Neural cell (in vitro differentiated cells): Measurements from ENCODE around the gene CARD14. TPM values are rescaled to one million over a fixed set of nuclear protein-coding genes. Genes with fewer than 3 reads are reported as not detected.

ENCODE experiments used
- H2AFZ ChIP-seq: fragments of 200-600, 300-800 bp; sonication (generic), shearing (Covaris generic); 2 replicates; pipeline ENCODE4 v1.6.0; 2014; ENCODE audit warnings: low read depth, mild to moderate bottlenecking, antibody characterized with exemption, low read length, moderate library complexity
- H3F3A ChIP-seq: fragments of 200-600 bp; shearing (Covaris generic); 2 replicates; pipeline ENCODE4 v1.6.1; 2016; ENCODE audit warnings: mild to moderate bottlenecking, moderate library complexity, mixed read lengths, antibody characterized with exemption, low read length; ENCODE audit not compliant: insufficient read depth, poor library complexity, severe bottlenecking
- H3K27ac ChIP-seq: fragments of 200-600, 300-800 bp; sonication (generic), shearing (Covaris generic); 2 replicates; pipeline ENCODE4 v1.5.1; 2014; ENCODE audit warnings: mild to moderate bottlenecking, low read length, moderate library complexity
- H3K27me3 ChIP-seq: fragments of 300-800, 200-600 bp; sonication (generic), shearing (Covaris generic); 2 replicates; pipeline ENCODE4 v1.6.0; 2014; ENCODE audit warnings: mild to moderate bottlenecking, low read depth, low read length, moderate library complexity; ENCODE audit not compliant: insufficient read depth
- H3K36me3 ChIP-seq: fragments of 300-800, 200-600 bp; sonication (generic), shearing (Covaris generic); 2 replicates; pipeline ENCODE4 v1.5.1; 2014; ENCODE audit warnings: mild to moderate bottlenecking, antibody characterized with exemption, low read length, moderate library complexity; ENCODE audit not compliant: insufficient read depth
- H3K4me2 ChIP-seq: fragments of 300-800, 200-600 bp; sonication (generic), shearing (Covaris generic); 2 replicates; pipeline ENCODE4 v1.6.0; 2014; ENCODE audit warnings: mild to moderate bottlenecking, low read length
- H3K4me3 ChIP-seq: fragments of 300-800, 200-600 bp; sonication (generic), shearing (Covaris generic); 2 replicates; pipeline ENCODE4 v1.5.1; 2014; ENCODE audit warnings: mild to moderate bottlenecking, low read length, moderate library complexity
- H3K79me2 ChIP-seq: fragments of 200-600 bp; shearing (Covaris generic); replicated peaks from 2 replicates; pipeline ENCODE4 v1.6.0; 2014; ENCODE audit warnings: mild to moderate bottlenecking, low read length, moderate library complexity; ENCODE audit not compliant: insufficient read depth
- H3K9ac ChIP-seq: fragments of 300-800, 200-600 bp; sonication (generic), shearing (Covaris generic); 2 replicates; pipeline ENCODE4 v1.6.1; 2016; ENCODE audit warnings: mild to moderate bottlenecking, low read length, mixed read lengths
- H3K9me2 ChIP-seq: fragments of 200-600 bp; shearing (Covaris generic); 2 replicates; pipeline ENCODE4 v1.6.1; 2016; ENCODE audit warnings: mild to moderate bottlenecking, low read length, mixed read lengths; ENCODE audit not compliant: insufficient read depth
- H3K9me3 ChIP-seq: fragments of 200-600, 300-800 bp; sonication (generic), shearing (Covaris generic); 2 replicates; pipeline ENCODE4 v1.6.1; 2016; ENCODE audit warnings: mild to moderate bottlenecking, mixed run types, low read length, moderate library complexity, mixed read lengths
- H4K20me1 ChIP-seq: fragments of 200-600 bp; shearing (Covaris generic); 2 replicates; pipeline ENCODE4 v1.6.1; 2016; ENCODE audit warnings: mild to moderate bottlenecking, mixed run types; ENCODE audit not compliant: insufficient read depth
- EP300 ChIP-seq: fragments of 450-650 bp; conservative IDR thresholded peaks from 2 replicates; pipeline ENCODE4 v1.6.1; 2014; ENCODE audit warnings: antibody characterized with exemption, mild to moderate bottlenecking, moderate library complexity; ENCODE audit not compliant: poor library complexity, severe bottlenecking
- EZH2 ChIP-seq: fragments of 200-600, 300-800 bp; shearing (Covaris generic), sonication (generic); IDR thresholded peaks from 2 replicates; pipeline ENCODE4 v1.6.1; 2014; ENCODE audit warnings: antibody characterized with exemption, low read length, borderline replicate concordance, mild to moderate bottlenecking; ENCODE audit not compliant: insufficient read depth, poor library complexity, severe bottlenecking
- MXI1 ChIP-seq: fragments of 450-650 bp; conservative IDR thresholded peaks from 2 replicates; pipeline ENCODE4 v1.6.1; 2014; ENCODE audit warnings: antibody characterized with exemption, mild to moderate bottlenecking; ENCODE audit not compliant: poor library complexity, severe bottlenecking
- POLR2AphosphoS5 ChIP-seq: IDR thresholded peaks from 2 replicates; pipeline ENCODE4 v1.6.1; 2012
- RAD21 ChIP-seq: fragments of 450-650 bp; conservative IDR thresholded peaks from 2 replicates; pipeline ENCODE4 v1.6.1; 2014; ENCODE audit warnings: antibody characterized with exemption, mild to moderate bottlenecking, moderate library complexity
- SMC3 ChIP-seq: fragments of 450-650 bp; conservative IDR thresholded peaks from 2 replicates; pipeline ENCODE4 v1.6.1; 2014; ENCODE audit warnings: antibody characterized with exemption, mild to moderate bottlenecking, moderate library complexity; ENCODE audit not compliant: poor library complexity
- TAF1 ChIP-seq: IDR thresholded peaks from 2 replicates; pipeline ENCODE4 v1.6.1; 2012; ENCODE audit warnings: low read depth
- polyA plus RNA-seq: library from polyadenylated mRNA; depleted of rRNA; stranded (reverse); fragments of >200 nt; gene quantifications from 2 replicates; pipeline ENCODE4 v1.2.3, GENCODE V29; 2014
- TF ChIP-seq, protein P1 (sequence below): IDR thresholded peaks from 2 replicates; pipeline ENCODE4 v1.6.1; 2012; ENCODE audit warnings: borderline replicate concordance
- TF ChIP-seq, protein P2 (sequence below): fragments of 450-650 bp; IDR thresholded peaks from 2 replicates; pipeline ENCODE4 v1.5.1; 2014; ENCODE audit warnings: antibody characterized with exemption, mild to moderate bottlenecking, moderate library complexity; ENCODE audit not compliant: poor library complexity, severe bottlenecking

CARD14 gene
- polyA plus RNA-seq, 1 donor from 2014 or later = 0.12 TPM

DNA sequence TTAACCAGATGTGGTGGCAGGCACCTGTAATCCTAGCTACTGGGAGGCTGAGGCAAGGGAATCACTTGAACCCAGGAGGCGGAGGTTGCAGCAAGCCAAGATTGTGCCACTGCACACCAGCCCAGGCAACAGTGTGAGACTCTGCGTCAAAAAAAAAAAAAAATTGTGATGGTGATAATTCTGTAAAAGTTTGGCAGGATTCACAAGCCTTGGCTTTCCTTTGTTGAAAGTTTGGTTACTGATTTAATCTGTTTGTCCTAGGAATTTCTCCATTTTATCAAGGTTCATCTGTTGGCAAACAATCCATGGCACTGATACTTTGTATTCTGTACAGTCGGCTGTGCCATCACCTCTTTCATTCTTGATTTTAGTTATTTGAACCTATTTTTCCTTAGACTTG is 38.8 kb upstream of the CARD14 start (continued):
- TF ChIP-seq EP300 = no peak
- TF ChIP-seq EZH2 = no peak
- no peak for TF ChIP-seq POLR2AphosphoS5

DNA sequence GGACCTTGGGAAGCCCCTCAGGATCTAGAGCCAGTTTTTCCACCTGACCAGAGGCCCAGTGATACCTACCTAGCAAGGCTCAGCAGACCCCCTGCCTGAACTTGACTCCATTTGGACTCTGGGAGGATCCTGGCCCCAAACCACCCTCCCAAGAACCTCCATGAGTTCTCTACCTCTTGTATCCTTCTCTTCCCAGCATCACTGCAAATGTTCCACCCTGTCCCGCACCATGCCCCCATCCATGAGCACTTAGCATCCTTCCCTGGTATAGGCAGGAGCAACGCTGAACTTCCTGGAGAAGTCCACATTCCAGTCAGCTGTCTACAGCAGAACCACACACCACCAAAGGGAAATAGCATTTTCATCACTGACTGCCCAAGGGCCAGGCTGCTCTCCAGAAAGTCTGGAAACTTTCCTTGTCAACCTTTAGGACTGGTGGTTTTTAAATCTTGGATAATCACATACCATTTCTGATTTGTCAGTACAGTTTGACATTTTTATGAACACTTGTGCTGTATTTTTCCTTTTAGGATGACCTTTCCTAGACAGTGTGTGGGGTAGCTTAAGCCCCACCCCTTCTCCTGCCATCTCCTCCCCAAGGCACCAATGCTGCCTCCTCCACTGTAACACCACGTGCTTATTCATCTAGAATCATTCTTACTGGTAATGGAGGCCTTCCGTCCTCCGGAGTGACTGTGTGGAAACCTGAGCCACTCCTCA is 36.8 kb upstream of the CARD14 start:
- TF ChIP-seq MXI1 (no peak), RAD21 (no peak), POLR2AphosphoS5 (no peak), EP300 (no peak)
- H3K36me3 ChIP-seq = peaks cover 8% of the 10 kb centered on the region

DNA sequence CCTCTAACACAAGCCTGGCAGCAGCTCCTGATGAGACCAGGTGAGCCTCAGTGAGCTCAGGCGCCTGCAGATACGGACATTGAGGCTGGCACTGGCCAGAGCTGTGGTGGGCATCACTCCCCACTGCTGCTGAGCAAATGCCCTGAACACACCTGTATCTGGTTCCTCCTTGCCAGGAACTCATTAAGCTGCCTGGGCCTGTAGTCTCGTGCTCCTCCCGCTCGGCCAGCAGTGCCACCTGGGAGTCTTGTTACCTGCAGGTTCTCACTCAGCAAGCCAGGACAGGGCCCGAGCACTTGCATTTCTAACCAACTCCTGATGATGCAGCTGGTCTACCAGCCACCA is 36.2 kb upstream of the CARD14 start:
- no peak overlapping the region for H3K9ac ChIP-seq
- no peaks in the 10 kb centered on the region for H3K27me3 ChIP-seq
- H2AFZ ChIP-seq = no peak overlapping the region
- H3F3A ChIP-seq = no peaks in the 10 kb centered on the region
- TF ChIP-seq, protein P1, sequence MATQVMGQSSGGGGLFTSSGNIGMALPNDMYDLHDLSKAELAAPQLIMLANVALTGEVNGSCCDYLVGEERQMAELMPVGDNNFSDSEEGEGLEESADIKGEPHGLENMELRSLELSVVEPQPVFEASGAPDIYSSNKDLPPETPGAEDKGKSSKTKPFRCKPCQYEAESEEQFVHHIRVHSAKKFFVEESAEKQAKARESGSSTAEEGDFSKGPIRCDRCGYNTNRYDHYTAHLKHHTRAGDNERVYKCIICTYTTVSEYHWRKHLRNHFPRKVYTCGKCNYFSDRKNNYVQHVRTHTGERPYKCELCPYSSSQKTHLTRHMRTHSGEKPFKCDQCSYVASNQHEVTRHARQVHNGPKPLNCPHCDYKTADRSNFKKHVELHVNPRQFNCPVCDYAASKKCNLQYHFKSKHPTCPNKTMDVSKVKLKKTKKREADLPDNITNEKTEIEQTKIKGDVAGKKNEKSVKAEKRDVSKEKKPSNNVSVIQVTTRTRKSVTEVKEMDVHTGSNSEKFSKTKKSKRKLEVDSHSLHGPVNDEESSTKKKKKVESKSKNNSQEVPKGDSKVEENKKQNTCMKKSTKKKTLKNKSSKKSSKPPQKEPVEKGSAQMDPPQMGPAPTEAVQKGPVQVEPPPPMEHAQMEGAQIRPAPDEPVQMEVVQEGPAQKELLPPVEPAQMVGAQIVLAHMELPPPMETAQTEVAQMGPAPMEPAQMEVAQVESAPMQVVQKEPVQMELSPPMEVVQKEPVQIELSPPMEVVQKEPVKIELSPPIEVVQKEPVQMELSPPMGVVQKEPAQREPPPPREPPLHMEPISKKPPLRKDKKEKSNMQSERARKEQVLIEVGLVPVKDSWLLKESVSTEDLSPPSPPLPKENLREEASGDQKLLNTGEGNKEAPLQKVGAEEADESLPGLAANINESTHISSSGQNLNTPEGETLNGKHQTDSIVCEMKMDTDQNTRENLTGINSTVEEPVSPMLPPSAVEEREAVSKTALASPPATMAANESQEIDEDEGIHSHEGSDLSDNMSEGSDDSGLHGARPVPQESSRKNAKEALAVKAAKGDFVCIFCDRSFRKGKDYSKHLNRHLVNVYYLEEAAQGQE = no peak
- no peak for TF ChIP-seq POLR2AphosphoS5
- no peak for TF ChIP-seq MXI1
- TF ChIP-seq TAF1 = no peak
- TF ChIP-seq RAD21 = no peak
- TF ChIP-seq, protein P2, sequence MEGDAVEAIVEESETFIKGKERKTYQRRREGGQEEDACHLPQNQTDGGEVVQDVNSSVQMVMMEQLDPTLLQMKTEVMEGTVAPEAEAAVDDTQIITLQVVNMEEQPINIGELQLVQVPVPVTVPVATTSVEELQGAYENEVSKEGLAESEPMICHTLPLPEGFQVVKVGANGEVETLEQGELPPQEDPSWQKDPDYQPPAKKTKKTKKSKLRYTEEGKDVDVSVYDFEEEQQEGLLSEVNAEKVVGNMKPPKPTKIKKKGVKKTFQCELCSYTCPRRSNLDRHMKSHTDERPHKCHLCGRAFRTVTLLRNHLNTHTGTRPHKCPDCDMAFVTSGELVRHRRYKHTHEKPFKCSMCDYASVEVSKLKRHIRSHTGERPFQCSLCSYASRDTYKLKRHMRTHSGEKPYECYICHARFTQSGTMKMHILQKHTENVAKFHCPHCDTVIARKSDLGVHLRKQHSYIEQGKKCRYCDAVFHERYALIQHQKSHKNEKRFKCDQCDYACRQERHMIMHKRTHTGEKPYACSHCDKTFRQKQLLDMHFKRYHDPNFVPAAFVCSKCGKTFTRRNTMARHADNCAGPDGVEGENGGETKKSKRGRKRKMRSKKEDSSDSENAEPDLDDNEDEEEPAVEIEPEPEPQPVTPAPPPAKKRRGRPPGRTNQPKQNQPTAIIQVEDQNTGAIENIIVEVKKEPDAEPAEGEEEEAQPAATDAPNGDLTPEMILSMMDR = no peak
- TF ChIP-seq EP300 = no peak
- TF ChIP-seq SMC3 = no peak
- peaks cover 8% of the 10 kb centered on the region for H3K36me3 ChIP-seq
- no peaks in the 10 kb centered on the region for H3K9me2 ChIP-seq
- H3K4me2 ChIP-seq = no peak overlapping the region
- no peaks in the 10 kb centered on the region for H3K9me3 ChIP-seq
- H4K20me1 ChIP-seq = no peaks in the 10 kb centered on the region
- H3K27ac ChIP-seq = no peak overlapping the region
- H3K4me3 ChIP-seq = no peak overlapping the region
- no peaks in the 10 kb centered on the region for H3K79me2 ChIP-seq

More for the DNA sequence above, 36.8 kb upstream of the CARD14 start:
- Histone ChIP-seq H3K27me3 (no peaks in the 10 kb centered on the region), H3K9me2 (no peaks in the 10 kb centered on the region), H3K9me3 (no peaks in the 10 kb centered on the region), H4K20me1 (no peaks in the 10 kb centered on the region), H3K4me3 (no peak overlapping the region), H3K27ac (no peak overlapping the region), H3K4me2 (no peak overlapping the region), H3F3A (no peaks in the 10 kb centered on the region), H3K79me2 (no peaks in the 10 kb centered on the region), H3K9ac (no peak overlapping the region), H2AFZ (no peak overlapping the region)
